Chondrocyte (in vitro differentiated cells): ENCODE results near the gene ADGRG4. TPM values are rescaled to one million over a fixed set of nuclear protein-coding genes. Genes with fewer than 3 reads are reported as not detected.

Source experiments
- DNase-seq: peaks from one replicate; pipeline ENCODE4 v3.0.0; 2021; ENCODE audit warnings: mixed read lengths, low spot score
- H3K27ac Mint-ChIP-seq: one replicate; pipeline ENCODE4 v1.8.0; 2021; ENCODE audit warnings: mild to moderate bottlenecking, moderate library complexity, mixed read lengths; ENCODE audit not compliant: unreplicated experiment
- H3K27me3 Mint-ChIP-seq: 2 replicates; pipeline ENCODE4 v1.8.0; 2021; ENCODE audit warnings: low read depth, mixed read lengths
- H3K36me3 Mint-ChIP-seq: 2 replicates; pipeline ENCODE4 v1.8.0; 2021; ENCODE audit warnings: low read depth, mixed read lengths
- H3K4me1 Mint-ChIP-seq: 2 replicates; pipeline ENCODE4 v1.8.0; 2021; ENCODE audit warnings: low read depth, mild to moderate bottlenecking, mixed read lengths
- H3K4me3 Mint-ChIP-seq: one replicate; pipeline ENCODE4 v1.8.0; 2021; ENCODE audit warnings: mild to moderate bottlenecking, moderate library complexity, mixed read lengths; ENCODE audit not compliant: unreplicated experiment
- H3K9me3 Mint-ChIP-seq: 2 replicates; pipeline ENCODE4 v1.8.0; 2021; ENCODE audit warnings: low read depth, mixed read lengths
- CTCF ChIP-seq: fragments of 200-600 bp; sonication (generic); IDR thresholded peaks from 2 replicates; pipeline ENCODE4 v1.5.0; 2021; ENCODE audit warnings: antibody characterized with exemption, mild to moderate bottlenecking, moderate library complexity
- total RNA-seq: library from RNA; stranded (reverse); gene quantifications from 3 replicates; pipeline ENCODE4 v1.2.1, GENCODE V29; 2021

Gene ADGRG4
- total RNA-seq, 1 donor from 2014 or later, result 0.30 TPM

- no peak overlapping the region for H3K4me3 Mint-ChIP-seq
- no peak overlapping the region for H3K27ac Mint-ChIP-seq
- no peak for DNase-seq
- H3K4me1 Mint-ChIP-seq, result no peaks in the 10 kb centered on the region
- peaks cover 7% of the 10 kb centered on the region for H3K9me3 Mint-ChIP-seq
- no peak for TF ChIP-seq CTCF
- no peaks in the 10 kb centered on the region for H3K27me3 Mint-ChIP-seq
- H3K36me3 Mint-ChIP-seq, result no peaks in the 10 kb centered on the region
Observed at GRCh38 chrX:136318156-136318555, 17.4 kb downstream of the ADGRG4 start.

- Mint-ChIP-seq H3K27ac (no peak overlapping the region), H3K4me1 (no peaks in the 10 kb centered on the region)
Observed at GRCh38 chrX:136318895-136319597, 18.3 kb downstream of the ADGRG4 start.

GRCh38 chrX:136319600-136319999 lies 18.8 kb downstream of the ADGRG4 start:
- H3K4me3 Mint-ChIP-seq, result no peak overlapping the region
- no peak overlapping the region for H3K27ac Mint-ChIP-seq
- no peaks in the 10 kb centered on the region for H3K27me3 Mint-ChIP-seq
- no peaks in the 10 kb centered on the region for H3K4me1 Mint-ChIP-seq
- peaks cover 11% of the 10 kb centered on the region for H3K9me3 Mint-ChIP-seq
- no peak for DNase-seq
- no peaks in the 10 kb centered on the region for H3K36me3 Mint-ChIP-seq
- TF ChIP-seq CTCF, result no peak

More at GRCh38 chrX:136318895-136319597, 18.3 kb downstream of the ADGRG4 start:
- H3K27me3 Mint-ChIP-seq, result no peaks in the 10 kb centered on the region
- H3K36me3 Mint-ChIP-seq, result no peaks in the 10 kb centered on the region
- peaks cover 11% of the 10 kb centered on the region for H3K9me3 Mint-ChIP-seq
- H3K4me3 Mint-ChIP-seq, result no peak overlapping the region
- no peak for TF ChIP-seq CTCF
- no peak for DNase-seq

- H3K9me3 Mint-ChIP-seq, result peaks cover 8% of the 10 kb centered on the region
- H3K27ac Mint-ChIP-seq, result no peak overlapping the region
- DNase-seq, result no peak
- H3K27me3 Mint-ChIP-seq, result no peaks in the 10 kb centered on the region
- no peak overlapping the region for H3K4me3 Mint-ChIP-seq
- no peaks in the 10 kb centered on the region for H3K4me1 Mint-ChIP-seq
- TF ChIP-seq CTCF, result no peak
- no peaks in the 10 kb centered on the region for H3K36me3 Mint-ChIP-seq
Observed at GRCh38 chrX:136321532-136321931, 20.8 kb downstream of the ADGRG4 start.

- Mint-ChIP-seq H3K9me3 (peaks cover 8% of the 10 kb centered on the region), H3K4me3 (no peak overlapping the region), H3K27ac (no peak overlapping the region), H3K4me1 (no peaks in the 10 kb centered on the region), H3K36me3 (no peaks in the 10 kb centered on the region), H3K27me3 (no peaks in the 10 kb centered on the region)
- DNase-seq, result no peak
- no peak for TF ChIP-seq CTCF
Observed at GRCh38 chrX:136322064-136322463, 21.3 kb downstream of the ADGRG4 start.
